Measurements from ENCODE around the gene CTRL. TPM values are rescaled to one million over a fixed set of nuclear protein-coding genes. Genes with fewer than 3 reads are reported as not detected.

Gene CTRL
- total RNA-seq, 2 donors from 2014 or later, result 0.66 to 2.3 TPM

DNA sequence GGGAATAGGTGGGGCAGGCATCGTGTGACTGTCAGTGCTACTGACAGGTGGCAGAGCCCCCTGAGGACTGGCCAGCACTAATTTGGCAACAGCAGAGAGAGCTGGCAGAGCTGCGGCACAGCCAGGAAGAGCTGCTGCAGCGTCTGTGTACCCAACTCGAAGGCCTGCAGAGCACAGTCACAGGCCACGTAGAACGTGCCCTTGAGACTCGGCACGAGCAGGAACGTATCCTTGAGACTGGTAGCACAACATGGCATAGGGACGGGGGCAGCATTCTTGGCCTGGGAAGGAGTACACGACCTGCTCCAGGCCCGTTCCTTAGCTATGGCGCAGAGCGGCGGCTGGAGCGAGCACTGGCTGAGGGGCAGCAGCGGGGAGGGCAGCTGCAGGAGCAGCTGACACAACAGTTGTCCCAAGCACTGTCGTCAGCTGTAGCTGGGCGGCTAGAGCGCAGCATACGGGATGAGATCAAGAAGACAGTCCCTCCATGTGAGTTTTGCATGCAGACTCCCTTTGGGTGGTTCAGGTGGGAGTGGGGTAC lies 50.0 kb downstream of the CTRL start:
- Histone ChIP-seq H3K27me3 (ENCODE audit: control insufficient read depth, insufficient read depth, low read length, poor library complexity, severe bottlenecking) (no peaks in the 10 kb centered on the region), H3K4me1 (ENCODE audit: control insufficient read depth, insufficient read depth, low read length) (peaks cover 5% of the 10 kb centered on the region), H3K9me3 (ENCODE audit: control insufficient read depth, low read length) (no peaks in the 10 kb centered on the region), H3K27ac (ENCODE audit: low read depth, low read length) (no peak overlapping the region), H3K4me3 (ENCODE audit: low read length) (no peak overlapping the region), H3K36me3 (ENCODE audit: control insufficient read depth, insufficient read depth, low read length) (peaks cover 75% of the 10 kb centered on the region), H3K9ac (ENCODE audit: extremely low read depth, low read length, poor library complexity, severe bottlenecking) (no peak overlapping the region)
- Mint-ChIP-seq H3K27ac (no peak overlapping the region), H3K4me3 (no peak overlapping the region), H3K27me3 (ENCODE audit: insufficient read depth) (no peaks in the 10 kb centered on the region), H3K4me1 (peaks cover 12% of the 10 kb centered on the region), H3K36me3 (ENCODE audit: low read depth) (peaks cover 54% of the 10 kb centered on the region), H3K9me3 (no peaks in the 10 kb centered on the region)
- WGBS, 2 experiments (ENCODE audit: insufficient coverage in 1 of 2, insufficient read length in 1 of 2), result 94% methylated on average over 21 of the region's 21 CpGs
- DNase-seq, result no peak
- TF ChIP-seq, protein P1, sequence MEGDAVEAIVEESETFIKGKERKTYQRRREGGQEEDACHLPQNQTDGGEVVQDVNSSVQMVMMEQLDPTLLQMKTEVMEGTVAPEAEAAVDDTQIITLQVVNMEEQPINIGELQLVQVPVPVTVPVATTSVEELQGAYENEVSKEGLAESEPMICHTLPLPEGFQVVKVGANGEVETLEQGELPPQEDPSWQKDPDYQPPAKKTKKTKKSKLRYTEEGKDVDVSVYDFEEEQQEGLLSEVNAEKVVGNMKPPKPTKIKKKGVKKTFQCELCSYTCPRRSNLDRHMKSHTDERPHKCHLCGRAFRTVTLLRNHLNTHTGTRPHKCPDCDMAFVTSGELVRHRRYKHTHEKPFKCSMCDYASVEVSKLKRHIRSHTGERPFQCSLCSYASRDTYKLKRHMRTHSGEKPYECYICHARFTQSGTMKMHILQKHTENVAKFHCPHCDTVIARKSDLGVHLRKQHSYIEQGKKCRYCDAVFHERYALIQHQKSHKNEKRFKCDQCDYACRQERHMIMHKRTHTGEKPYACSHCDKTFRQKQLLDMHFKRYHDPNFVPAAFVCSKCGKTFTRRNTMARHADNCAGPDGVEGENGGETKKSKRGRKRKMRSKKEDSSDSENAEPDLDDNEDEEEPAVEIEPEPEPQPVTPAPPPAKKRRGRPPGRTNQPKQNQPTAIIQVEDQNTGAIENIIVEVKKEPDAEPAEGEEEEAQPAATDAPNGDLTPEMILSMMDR (conservative IDR thresholded peaks at IDR 0.05), result no peak

DNA sequence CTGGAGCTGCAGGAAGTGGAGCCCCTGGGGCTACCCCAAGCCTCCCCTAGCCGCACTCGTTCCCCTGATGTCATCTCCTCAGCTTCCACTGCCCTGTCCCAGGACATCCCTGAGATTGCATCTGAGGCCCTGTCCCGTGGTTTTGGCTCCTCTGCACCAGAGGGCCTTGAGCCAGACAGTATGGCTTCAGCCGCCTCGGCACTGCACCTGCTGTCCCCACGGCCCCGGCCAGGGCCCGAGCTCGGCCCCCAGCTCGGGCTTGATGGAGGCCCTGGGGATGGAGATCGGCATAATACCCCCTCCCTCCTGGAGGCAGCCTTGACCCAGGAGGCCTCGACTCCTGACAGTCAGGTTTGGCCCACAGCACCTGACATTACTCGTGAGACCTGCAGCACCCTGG lies 51.1 kb downstream of the CTRL start:
- TF ChIP-seq, protein P1 (conservative IDR thresholded peaks at IDR 0.05), result no peak
- no peak overlapping the region for H3K27ac Mint-ChIP-seq
- H3K36me3 ChIP-seq (ENCODE audit: control insufficient read depth, insufficient read depth, low read length), result peaks cover 79% of the 10 kb centered on the region
- H3K9ac ChIP-seq (ENCODE audit: extremely low read depth, low read length, poor library complexity, severe bottlenecking), result no peak overlapping the region
- no peak overlapping the region for H3K27ac ChIP-seq (ENCODE audit: low read depth, low read length)
- H3K4me1 ChIP-seq (ENCODE audit: control insufficient read depth, insufficient read depth, low read length), result peaks cover 5% of the 10 kb centered on the region
- H3K27me3 Mint-ChIP-seq (ENCODE audit: insufficient read depth), result no peaks in the 10 kb centered on the region
- H3K9me3 ChIP-seq (ENCODE audit: control insufficient read depth, low read length), result no peaks in the 10 kb centered on the region
- H3K27me3 ChIP-seq (ENCODE audit: control insufficient read depth, insufficient read depth, low read length, poor library complexity, severe bottlenecking), result no peaks in the 10 kb centered on the region
- H3K9me3 Mint-ChIP-seq, result no peaks in the 10 kb centered on the region
- peaks cover 4% of the 10 kb centered on the region for H3K4me1 Mint-ChIP-seq
- WGBS, 2 experiments (ENCODE audit: insufficient coverage in 1 of 2, insufficient read length in 1 of 2), result 94 to 98% methylated on average over 8 to 13 of the region's 13 CpGs
- no peak for DNase-seq
- no peak overlapping the region for H3K4me3 Mint-ChIP-seq
- peaks cover 62% of the 10 kb centered on the region for H3K36me3 Mint-ChIP-seq (ENCODE audit: low read depth)
- H3K4me3 ChIP-seq (ENCODE audit: low read length), result no peak overlapping the region

DNA sequence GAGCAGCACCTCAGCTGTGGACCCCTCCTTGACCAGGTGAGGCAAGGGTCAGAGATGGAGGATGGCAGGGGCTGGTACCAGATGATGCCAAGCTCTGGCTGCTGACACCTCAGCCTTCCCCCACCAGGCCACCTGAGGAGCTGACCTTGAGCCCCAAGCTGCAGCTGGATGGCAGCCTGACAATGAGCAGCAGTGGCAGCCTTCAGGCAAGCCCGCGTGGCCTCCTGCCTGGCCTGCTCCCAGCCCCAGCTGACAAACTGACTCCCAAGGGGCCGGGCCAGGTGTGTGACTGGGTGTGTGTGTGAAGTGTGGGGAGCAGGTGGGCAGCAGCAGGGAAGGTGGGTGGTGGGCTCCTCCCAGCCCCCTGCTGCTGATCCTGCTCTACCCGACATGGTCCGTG lies 51.7 kb downstream of the CTRL start:
- TF ChIP-seq, protein P1 (conservative IDR thresholded peaks at IDR 0.05), result no peak
- no peak overlapping the region for H3K27ac ChIP-seq (ENCODE audit: low read depth, low read length)
- H3K4me3 ChIP-seq (ENCODE audit: low read length), result no peak overlapping the region
- no peak overlapping the region for H3K9ac ChIP-seq (ENCODE audit: extremely low read depth, low read length, poor library complexity, severe bottlenecking)
- H3K4me3 Mint-ChIP-seq, result no peak overlapping the region
- no peak overlapping the region for H3K27ac Mint-ChIP-seq
- peaks cover 3% of the 10 kb centered on the region for H3K4me1 ChIP-seq (ENCODE audit: control insufficient read depth, insufficient read depth, low read length)
- H3K27me3 Mint-ChIP-seq (ENCODE audit: insufficient read depth), result no peaks in the 10 kb centered on the region
- H3K9me3 ChIP-seq (ENCODE audit: control insufficient read depth, low read length), result no peaks in the 10 kb centered on the region
- H3K9me3 Mint-ChIP-seq, result no peaks in the 10 kb centered on the region
- 95% methylated on average over 3 to 5 of the region's 5 CpGs for WGBS, 2 experiments (ENCODE audit: insufficient coverage in 1 of 2, insufficient read length in 1 of 2)
- no peaks in the 10 kb centered on the region for H3K27me3 ChIP-seq (ENCODE audit: control insufficient read depth, insufficient read depth, low read length, poor library complexity, severe bottlenecking)
- peaks cover 62% of the 10 kb centered on the region for H3K36me3 Mint-ChIP-seq (ENCODE audit: low read depth)
- H3K36me3 ChIP-seq (ENCODE audit: control insufficient read depth, insufficient read depth, low read length), result peaks cover 77% of the 10 kb centered on the region
- peaks cover 4% of the 10 kb centered on the region for H3K4me1 Mint-ChIP-seq
- DNase-seq, result no peak

Other genes with a start within 250 kb of the CTRL start
- gene GFOD2, start 212.5 kb downstream of the CTRL start, total RNA-seq, result 10 to 100 TPM; 18.2 to 21.2 TPM
- 10 to 100 TPM; 19.2 to 22.5 TPM for gene RANBP10, start 125.3 kb downstream of the CTRL start, total RNA-seq
- gene TSNAXIP1, start 125.0 kb downstream of the CTRL start, total RNA-seq, result 1 to 10 TPM; 2.8 to 3.2 TPM
- 10 to 100 TPM; 28.0 to 32.9 TPM for gene THAP11, start 89.5 kb downstream of the CTRL start, total RNA-seq
- gene NUTF2, start 84.9 kb downstream of the CTRL start, total RNA-seq, result 100 to 1,000 TPM; 201 to 218 TPM
- 10 to 100 TPM; 43.7 to 57.2 TPM for gene CENPT, start 84.2 kb downstream of the CTRL start, total RNA-seq
- gene EDC4, start 58.8 kb downstream of the CTRL start, total RNA-seq, result 10 to 100 TPM; 69.2 to 74.3 TPM
- 1 to 10 TPM; 7.0 to 7.3 TPM for gene NRN1L, start 47.0 kb downstream of the CTRL start, total RNA-seq
- gene PSKH1, start 38.6 kb downstream of the CTRL start, total RNA-seq, result 10 to 100 TPM; 32.1 to 37.4 TPM
- gene PSMB10, start 5.0 kb upstream of the CTRL start, total RNA-seq, result 10 to 100 TPM; 15.5 to 16.5 TPM
- gene LCAT, start 12.3 kb upstream of the CTRL start, total RNA-seq, result 10 to 100 TPM in 1 of 2 donors, 1 to 10 TPM in 1; 8.4 to 14.3 TPM
- 10 to 100 TPM; 37.9 to 43.4 TPM for gene SLC12A4, start 36.8 kb upstream of the CTRL start, total RNA-seq
- 1 to 10 TPM; 2.9 to 3.5 TPM for gene DPEP3, start 48.6 kb upstream of the CTRL start, total RNA-seq
- under 1 TPM in 1 of 2 donors, not detected in 1; 0.20 TPM for gene DPEP2, start 67.6 kb upstream of the CTRL start, total RNA-seq
- gene DPEP2NB, start 84.0 kb upstream of the CTRL start, total RNA-seq, result not detected
- gene DDX28, start 91.4 kb upstream of the CTRL start, total RNA-seq, result 10 to 100 TPM; 12.1 to 12.3 TPM
- gene DUS2, start 91.4 kb upstream of the CTRL start, total RNA-seq, result 10 to 100 TPM; 23.4 to 24.0 TPM
- gene NFATC3, start 153.5 kb upstream of the CTRL start, total RNA-seq, result 10 to 100 TPM; 27.4 to 30.1 TPM